GM12875 (cell line): ENCODE measurements around the gene POLE.

Experiments
- H3K4me3 ChIP-seq: one replicate; pipeline ENCODE4 v1.5.1; 2011; ENCODE audit warnings: low read depth, low read length, control low read depth
- CTCF ChIP-seq: IDR thresholded peaks from 2 replicates; pipeline ENCODE4 v1.5.1; 2011; ENCODE audit warnings: low read depth, mild to moderate bottlenecking, control low read depth, inconsistent platforms, low read length, moderate library complexity, borderline replicate concordance; ENCODE audit not compliant: insufficient read depth

The POLE gene

GRCh38 chr12:132620113-132620898, 66.8 kb downstream of the POLE start:
- no peak for TF ChIP-seq CTCF
- no peak overlapping the region for H3K4me3 ChIP-seq

GRCh38 chr12:132619386-132620112, 67.6 kb downstream of the POLE start:
- no peak overlapping the region for H3K4me3 ChIP-seq
- TF ChIP-seq CTCF: no peak

GRCh38 chr12:132619071-132619385, 68.1 kb downstream of the POLE start:
- TF ChIP-seq CTCF: no peak
- H3K4me3 ChIP-seq: no peak overlapping the region

- H3K4me3 ChIP-seq: no peak within 1 kb of the TSS
- no peak for TF ChIP-seq CTCF
Measured at GRCh38 chr12:132618683-132619043, 68.5 kb downstream of the POLE start, which contains the start of gene P2RX2. Gene P2RX2 (plus strand): TSS chr12:132618776. CDS start chr12:132618817, 41 bp downstream.

GRCh38 chr12:132617822-132618682, 69.1 kb downstream of the POLE start:
- TF ChIP-seq CTCF: no peak
- no peak overlapping the region for H3K4me3 ChIP-seq

GRCh38 chr12:132617135-132617701, 69.9 kb downstream of the POLE start:
- TF ChIP-seq CTCF: no peak
- no peak overlapping the region for H3K4me3 ChIP-seq
